ENCODE data around the gene SBF2.

SBF2 gene

GRCh38 chr11:9851366-9851765, 442.7 kb downstream of the SBF2 start:
- no peak for DNase-seq (ENCODE audit: low spot score)

GRCh38 chr11:9850224-9850895, 443.7 kb downstream of the SBF2 start:
- DNase-seq (ENCODE audit: low spot score): no peak

- no peak for DNase-seq (ENCODE audit: low spot score)
Observed at GRCh38 chr11:9849389-9849788, 444.6 kb downstream of the SBF2 start.

- DNase-seq (ENCODE audit: low spot score): no peak
Observed at GRCh38 chr11:9847636-9848035, 446.4 kb downstream of the SBF2 start.

DNA sequence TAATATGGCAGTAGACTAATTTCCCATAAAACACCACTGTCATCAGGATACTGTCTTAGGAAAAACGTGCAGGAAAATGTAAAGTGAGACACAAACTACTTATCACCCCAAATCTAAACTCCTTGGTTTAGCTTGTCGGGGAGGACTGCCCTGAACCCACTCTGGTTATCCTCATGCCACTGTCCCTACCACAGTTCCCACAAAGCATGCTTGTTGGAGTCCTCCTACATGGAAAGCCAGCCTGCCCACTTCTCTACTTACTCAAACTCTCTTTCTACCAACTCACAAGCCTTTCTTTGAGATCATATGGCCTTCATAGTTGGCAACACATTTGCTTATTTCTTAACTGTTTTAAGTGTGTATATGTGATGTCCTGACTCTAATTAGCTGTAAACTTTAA, 451.1 kb downstream of the SBF2 start:
- DNase-seq (ENCODE audit: low spot score): no peak

GRCh38 chr11:9840460-9841004, 453.5 kb downstream of the SBF2 start:
- DNase-seq (ENCODE audit: low spot score): no peak

DNA sequence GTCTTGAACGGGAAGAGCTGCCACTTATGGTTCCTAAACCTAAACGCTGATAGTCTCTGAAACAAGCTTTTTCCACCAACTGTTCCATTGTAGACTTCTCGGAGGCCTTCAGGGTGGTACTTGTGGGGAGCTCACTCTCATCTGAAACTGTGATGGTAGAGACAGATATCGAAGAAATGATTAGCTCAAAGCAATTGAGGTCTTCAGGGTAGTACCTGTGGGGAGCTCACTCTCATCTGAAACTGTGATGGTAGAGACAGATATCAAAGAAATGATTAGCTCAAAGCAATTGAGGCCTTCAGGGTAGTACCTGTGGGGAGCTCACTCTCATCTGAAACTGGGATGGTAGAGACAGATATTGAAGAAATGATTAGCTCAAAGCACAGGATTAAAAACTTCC, 454.5 kb downstream of the SBF2 start:
- no peak for DNase-seq (ENCODE audit: low spot score)

GRCh38 chr11:9838961-9839360, 455.1 kb downstream of the SBF2 start:
- DNase-seq (ENCODE audit: low spot score): no peak

DNA sequence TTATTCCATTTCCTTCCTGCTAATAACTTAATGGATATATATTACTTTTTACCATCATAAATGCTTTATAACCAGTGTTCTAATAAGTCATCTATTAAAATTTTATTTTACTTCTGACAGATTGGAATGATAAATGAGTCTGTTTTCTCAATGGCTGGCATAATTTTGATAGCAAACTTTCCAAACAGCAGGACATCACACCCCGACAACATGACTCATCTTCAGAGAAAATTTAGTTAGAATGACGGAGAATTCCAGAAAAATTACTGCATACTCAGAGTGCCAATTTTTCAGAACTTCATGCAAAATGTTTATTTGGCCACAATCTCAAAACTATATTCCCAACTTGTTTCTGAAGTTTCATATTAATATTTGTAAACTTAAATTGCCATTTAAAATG, 455.8 kb downstream of the SBF2 start:
- DNase-seq (ENCODE audit: low spot score): no peak

DNA sequence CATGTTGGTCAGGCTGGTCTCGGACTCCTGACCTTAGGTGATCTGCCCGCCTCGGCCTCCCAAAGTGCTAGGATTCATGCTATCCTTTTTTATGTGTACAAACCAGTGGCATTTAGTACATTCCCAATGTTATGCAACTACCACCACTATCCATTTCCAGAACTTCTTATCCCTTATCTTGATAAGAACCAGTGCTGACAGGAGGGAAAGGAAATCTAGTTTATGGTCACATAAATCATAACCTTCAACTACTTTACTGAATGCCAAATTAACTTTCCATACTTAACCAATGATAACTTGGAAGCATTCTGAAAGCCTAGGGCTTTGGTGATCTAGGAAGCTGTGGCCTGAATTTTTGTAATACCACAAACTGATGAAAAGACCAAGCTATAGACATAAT, 459.7 kb downstream of the SBF2 start:
- no peak for DNase-seq (ENCODE audit: low spot score)

DNA sequence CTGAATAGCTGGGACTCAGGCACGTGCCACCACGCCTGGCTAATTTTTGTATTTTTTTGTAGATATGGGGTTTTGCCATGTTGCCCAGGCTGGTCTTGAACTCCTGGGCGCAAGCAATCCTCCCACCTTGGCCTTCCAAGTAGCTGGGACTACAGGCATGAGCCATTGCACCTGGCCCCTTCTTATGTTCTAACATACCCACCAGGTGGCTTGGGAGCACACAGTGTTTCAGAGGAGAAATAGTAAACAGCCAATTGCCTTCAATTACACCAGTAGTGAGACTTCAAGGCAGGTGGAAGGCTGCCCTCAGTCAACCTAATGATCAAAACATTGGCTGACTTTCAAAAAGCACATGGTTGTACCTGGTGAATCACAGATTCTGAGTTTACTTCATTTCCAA, 462.9 kb downstream of the SBF2 start:
- no peak for DNase-seq (ENCODE audit: low spot score)

- DNase-seq (ENCODE audit: low spot score): no peak
Observed at GRCh38 chr11:9827708-9828107, 466.3 kb downstream of the SBF2 start.

- no peak for DNase-seq (ENCODE audit: low spot score)
Observed at GRCh38 chr11:9826390-9826789, 467.6 kb downstream of the SBF2 start.

GRCh38 chr11:9825895-9826294, 468.1 kb downstream of the SBF2 start:
- no peak for DNase-seq (ENCODE audit: low spot score)

GRCh38 chr11:9825315-9825714, 468.7 kb downstream of the SBF2 start:
- no peak for DNase-seq (ENCODE audit: low spot score)

GRCh38 chr11:9823887-9824385, 470.1 kb downstream of the SBF2 start:
- no peak for DNase-seq (ENCODE audit: low spot score)

DNA sequence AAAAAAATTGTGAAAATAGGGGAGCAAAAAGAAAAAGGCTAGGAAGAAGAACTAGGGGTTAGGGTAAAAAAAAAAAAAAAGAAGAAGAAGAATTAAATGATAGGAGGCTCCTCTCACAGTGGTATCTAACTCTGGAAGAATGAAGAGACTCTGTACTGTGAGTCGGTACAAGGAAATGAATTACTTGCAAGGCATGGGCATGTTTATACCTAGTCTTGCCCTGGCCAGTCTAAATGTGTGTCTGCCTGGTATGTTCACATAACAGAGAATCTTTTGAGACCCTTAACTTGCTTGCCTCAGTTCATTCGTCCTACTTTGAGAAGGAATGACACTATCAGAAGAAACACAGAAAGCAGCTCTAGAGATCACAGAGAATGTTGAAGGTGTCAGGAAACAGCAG, 470.6 kb downstream of the SBF2 start:
- no peak for DNase-seq (ENCODE audit: low spot score)

- no peak for DNase-seq (ENCODE audit: low spot score)
Observed at GRCh38 chr11:9821008-9821752, 472.8 kb downstream of the SBF2 start.

- DNase-seq (ENCODE audit: low spot score): no peak
Observed at GRCh38 chr11:9820260-9820659, 473.8 kb downstream of the SBF2 start.

DNA sequence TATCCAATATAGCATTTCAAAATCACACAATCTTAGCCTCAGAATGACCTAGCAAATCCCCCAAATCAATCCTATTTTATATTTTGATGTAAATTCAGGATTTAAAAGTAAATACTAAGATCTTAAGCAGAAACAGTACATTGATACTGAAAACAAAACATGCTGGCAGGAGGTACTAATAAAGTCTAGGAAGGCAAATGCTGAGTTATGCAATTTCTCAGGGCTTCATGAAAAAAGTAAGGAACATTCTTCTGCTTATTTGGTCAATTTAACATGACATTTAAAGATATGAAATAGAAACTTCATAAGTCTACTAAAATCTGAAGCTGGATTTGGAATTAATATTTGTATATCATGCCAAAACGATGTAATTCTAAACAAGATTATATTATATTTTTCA, 476.8 kb downstream of the SBF2 start:
- DNase-seq (ENCODE audit: low spot score): no peak

- DNase-seq (ENCODE audit: low spot score): peak; percentile 51
Observed at GRCh38 chr11:9815486-9816136, 478.4 kb downstream of the SBF2 start.

- DNase-seq (ENCODE audit: low spot score): no peak
Observed at GRCh38 chr11:9814108-9814507, 479.9 kb downstream of the SBF2 start.

DNA sequence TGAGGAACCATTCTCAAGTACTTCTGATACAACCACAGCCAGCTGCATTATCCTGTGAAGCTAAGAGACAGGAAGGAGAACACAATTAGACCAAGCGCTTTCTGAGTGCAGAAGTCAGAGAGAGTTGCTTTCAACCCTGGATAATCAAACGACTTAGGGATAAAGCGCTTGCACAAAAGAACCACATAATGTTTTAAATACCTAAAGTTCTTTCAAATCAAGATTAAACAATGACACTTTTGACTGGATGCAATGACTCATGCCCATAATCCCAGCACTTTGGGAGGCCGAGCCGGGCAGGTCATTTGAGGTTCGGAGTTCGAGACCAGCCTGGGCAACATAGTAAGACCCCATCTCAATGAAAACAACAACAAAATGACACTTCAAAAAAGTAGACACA, 485.1 kb downstream of the SBF2 start:
- DNase-seq (ENCODE audit: low spot score): no peak
